Neutrophil (primary cell): ENCODE measurements around the gene CKAP5.
A peak's percentile ranks its signal among the peaks of the same experiment; 100 is the strongest.

Experiments used
- H3K27ac ChIP-seq: fragments of 200-600 bp; sonication (generic); 2 replicates; pipeline ENCODE4 v1.5.1; 2016; ENCODE audit warnings: mild to moderate bottlenecking, moderate library complexity
- H3K27me3 ChIP-seq: fragments of 200-600 bp; sonication (generic); 2 replicates; pipeline ENCODE4 v1.6.0; 2016; ENCODE audit warnings: mild to moderate bottlenecking
- H3K36me3 ChIP-seq: fragments of 200-600 bp; sonication (generic); 2 replicates; pipeline ENCODE4 v1.5.1; 2017
- H3K4me1 ChIP-seq, 2 experiments: fragments of 200-600 bp in 1 of 2; sonication (generic) in 1 of 2; 1 replicate in 1 of 2; 2 replicates in 1 of 2; pipeline versions ENCODE4 v1.5.1 to v1.6.1; 2013 to 2016; ENCODE audit warnings: low read depth in 1 of 2, low read length in 1 of 2, mild to moderate bottlenecking in 1 of 2, moderate library complexity in 1 of 2; ENCODE audit not compliant: control insufficient read depth in 1 of 2, insufficient read depth in 1 of 2
- H3K4me3 ChIP-seq, 2 experiments: fragments of 200-600 bp in 1 of 2; sonication (generic) in 1 of 2; 1 replicate in 1 of 2; 2 replicates in 1 of 2; pipeline ENCODE4 v1.5.1; 2013 to 2016; ENCODE audit warnings: low read depth in 1 of 2, low read length in 1 of 2, mild to moderate bottlenecking in 1 of 2, moderate library complexity in 1 of 2
- H3K9me3 ChIP-seq: fragments of 200-600 bp; sonication (generic); 2 replicates; pipeline ENCODE4 v1.5.1; 2016
- TF ChIP-seq, protein P1 (sequence below): fragments of 200-600 bp; sonication (generic); IDR thresholded peaks from 2 replicates; pipeline ENCODE4 v1.5.1; 2016; ENCODE audit warnings: antibody characterized with exemption

Gene CKAP5

GRCh38 chr11:46845740-46846509, at the start of gene CKAP5:
Gene CKAP5 (minus strand): TSS chr11:46846280. CDS start chr11:46821231, 25,049 bp downstream.
- TF ChIP-seq, protein P1, sequence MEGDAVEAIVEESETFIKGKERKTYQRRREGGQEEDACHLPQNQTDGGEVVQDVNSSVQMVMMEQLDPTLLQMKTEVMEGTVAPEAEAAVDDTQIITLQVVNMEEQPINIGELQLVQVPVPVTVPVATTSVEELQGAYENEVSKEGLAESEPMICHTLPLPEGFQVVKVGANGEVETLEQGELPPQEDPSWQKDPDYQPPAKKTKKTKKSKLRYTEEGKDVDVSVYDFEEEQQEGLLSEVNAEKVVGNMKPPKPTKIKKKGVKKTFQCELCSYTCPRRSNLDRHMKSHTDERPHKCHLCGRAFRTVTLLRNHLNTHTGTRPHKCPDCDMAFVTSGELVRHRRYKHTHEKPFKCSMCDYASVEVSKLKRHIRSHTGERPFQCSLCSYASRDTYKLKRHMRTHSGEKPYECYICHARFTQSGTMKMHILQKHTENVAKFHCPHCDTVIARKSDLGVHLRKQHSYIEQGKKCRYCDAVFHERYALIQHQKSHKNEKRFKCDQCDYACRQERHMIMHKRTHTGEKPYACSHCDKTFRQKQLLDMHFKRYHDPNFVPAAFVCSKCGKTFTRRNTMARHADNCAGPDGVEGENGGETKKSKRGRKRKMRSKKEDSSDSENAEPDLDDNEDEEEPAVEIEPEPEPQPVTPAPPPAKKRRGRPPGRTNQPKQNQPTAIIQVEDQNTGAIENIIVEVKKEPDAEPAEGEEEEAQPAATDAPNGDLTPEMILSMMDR: no peak
- peaks cover 15 to 18% of the 10 kb centered on the region in 2 experiments for H3K4me1 ChIP-seq
- no peaks in the 10 kb centered on the region for H3K27me3 ChIP-seq
- no peaks in the 10 kb centered on the region for H3K36me3 ChIP-seq
- H3K27ac ChIP-seq: peak within 1 kb of the TSS; percentile 63
- peak within 1 kb of the TSS; percentile 79 to 84 for H3K4me3 ChIP-seq
- H3K9me3 ChIP-seq: no peaks in the 10 kb centered on the region

DNA sequence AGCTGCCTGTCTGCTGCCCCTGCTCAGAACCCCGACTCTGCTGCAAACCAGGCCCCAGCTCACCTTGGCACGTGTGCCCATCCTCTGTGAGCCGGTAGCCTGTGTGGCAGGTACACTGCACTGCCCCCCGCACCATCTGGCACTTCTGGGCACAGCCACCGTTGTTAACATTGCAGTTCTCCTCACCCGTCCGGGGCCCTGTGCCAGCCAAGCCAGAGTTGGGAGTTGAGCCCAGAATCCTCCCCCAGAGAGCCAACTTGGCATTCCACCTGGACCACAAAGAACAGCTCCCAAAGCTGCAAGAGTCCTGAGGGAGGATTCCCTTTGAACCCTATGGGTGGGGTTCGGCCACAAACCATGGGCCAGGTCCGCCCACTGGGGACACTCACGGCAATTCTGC, 49.7 kb upstream of the CKAP5 start:
- TF ChIP-seq, protein P1: no peak
- no peak overlapping the region for H3K27ac ChIP-seq
- no peaks in the 10 kb centered on the region for H3K9me3 ChIP-seq
- H3K27me3 ChIP-seq: no peaks in the 10 kb centered on the region
- no peak overlapping the region for H3K4me3 ChIP-seq
- no peaks in the 10 kb centered on the region for H3K36me3 ChIP-seq
- H3K4me1 ChIP-seq: no peaks in the 10 kb centered on the region

GRCh38 chr11:46894961-46895360, 48.9 kb upstream of the CKAP5 start:
- H3K9me3 ChIP-seq: no peaks in the 10 kb centered on the region
- no peaks in the 10 kb centered on the region for H3K36me3 ChIP-seq
- no peak overlapping the region for H3K27ac ChIP-seq
- H3K4me3 ChIP-seq: no peak overlapping the region
- no peaks in the 10 kb centered on the region for H3K27me3 ChIP-seq
- H3K4me1 ChIP-seq: no peaks in the 10 kb centered on the region
- TF ChIP-seq, protein P1: no peak

DNA sequence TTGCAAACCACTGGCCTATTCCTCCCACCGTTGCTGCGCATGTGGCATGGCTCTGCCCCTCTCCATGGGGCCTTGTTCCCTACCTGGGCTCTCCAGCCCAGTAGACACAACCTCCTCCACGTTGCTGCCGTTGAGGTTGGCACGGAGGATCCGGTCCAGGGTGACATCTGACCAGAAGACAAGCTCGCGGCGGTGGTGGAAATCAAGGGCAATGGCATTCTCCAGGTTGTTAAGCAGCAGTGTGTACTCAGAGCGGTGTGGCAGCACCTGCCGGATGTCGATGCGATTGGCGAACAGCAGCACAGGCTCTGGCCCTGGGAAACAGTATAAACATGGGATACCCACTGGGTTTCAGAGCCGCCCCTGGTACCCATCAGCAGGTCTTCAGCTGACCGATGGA, 48.4 kb upstream of the CKAP5 start:
- no peak overlapping the region for H3K27ac ChIP-seq
- H3K27me3 ChIP-seq: no peaks in the 10 kb centered on the region
- H3K4me1 ChIP-seq: no peaks in the 10 kb centered on the region
- H3K4me3 ChIP-seq: no peak overlapping the region
- TF ChIP-seq, protein P1: no peak
- no peaks in the 10 kb centered on the region for H3K36me3 ChIP-seq
- no peaks in the 10 kb centered on the region for H3K9me3 ChIP-seq

DNA sequence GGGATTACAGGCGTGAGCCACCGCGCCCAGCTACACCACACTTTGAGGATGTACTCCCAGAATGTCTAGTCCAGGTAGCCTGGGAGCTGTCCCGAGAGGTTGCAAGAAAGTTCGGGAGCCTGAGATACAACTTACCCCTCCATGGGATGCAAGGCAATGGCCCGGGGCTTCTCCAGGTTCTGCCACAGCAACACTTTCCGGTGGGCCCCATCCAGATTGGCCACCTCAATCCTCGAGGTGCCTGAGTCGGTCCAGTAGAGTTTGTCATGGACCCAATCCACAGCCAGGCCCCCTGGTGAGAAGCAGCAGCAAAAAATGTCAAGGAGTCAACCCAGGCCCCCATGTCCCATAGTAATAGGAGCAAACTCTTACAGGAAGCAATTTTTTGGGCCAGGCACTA, 46.8 kb upstream of the CKAP5 start:
- H3K4me1 ChIP-seq: no peaks in the 10 kb centered on the region
- no peaks in the 10 kb centered on the region for H3K9me3 ChIP-seq
- H3K36me3 ChIP-seq: no peaks in the 10 kb centered on the region
- TF ChIP-seq, protein P1: no peak
- no peak overlapping the region for H3K4me3 ChIP-seq
- no peak overlapping the region for H3K27ac ChIP-seq
- H3K27me3 ChIP-seq: no peaks in the 10 kb centered on the region
